ENCODE results near the gene ATP4A.

The ATP4A gene

GRCh38 chr19:35521124-35521743 is 42.2 kb downstream of the ATP4A start:
- Histone ChIP-seq H3K27me3 (ENCODE audit: insufficient read depth, low read length) (peaks cover 18% of the 10 kb centered on the region), H2AFZ (ENCODE audit: low read depth, low read length) (no peak overlapping the region), H3K9me3 (ENCODE audit: low read length) (no peaks in the 10 kb centered on the region), H3K36me3 (ENCODE audit: insufficient read depth, low read length) (no peaks in the 10 kb centered on the region), H3K4me1 (ENCODE audit: insufficient read depth, low read length) (peaks cover 8% of the 10 kb centered on the region), H3K4me3 (ENCODE audit: low read length) (no peak overlapping the region)

GRCh38 chr19:35519291-35519690 is 44.2 kb downstream of the ATP4A start:
- no peak overlapping the region for H3K4me3 ChIP-seq (ENCODE audit: low read length)

GRCh38 chr19:35518313-35518712 is 45.1 kb downstream of the ATP4A start:
- Histone ChIP-seq H3K27me3 (ENCODE audit: insufficient read depth, low read length) (peaks cover 18% of the 10 kb centered on the region), H3K36me3 (ENCODE audit: insufficient read depth, low read length) (no peaks in the 10 kb centered on the region), H2AFZ (ENCODE audit: low read depth, low read length) (no peak overlapping the region), H3K4me1 (ENCODE audit: insufficient read depth, low read length) (no peaks in the 10 kb centered on the region), H3K9me3 (ENCODE audit: low read length) (no peaks in the 10 kb centered on the region), H3K4me3 (ENCODE audit: low read length) (no peak overlapping the region)

More at GRCh38 chr19:35519291-35519690, 44.2 kb downstream of the ATP4A start:
- Histone ChIP-seq H3K4me1 (ENCODE audit: insufficient read depth, low read length) (peaks cover 3% of the 10 kb centered on the region), H3K36me3 (ENCODE audit: insufficient read depth, low read length) (no peaks in the 10 kb centered on the region), H3K9me3 (ENCODE audit: low read length) (no peaks in the 10 kb centered on the region), H3K27me3 (ENCODE audit: insufficient read depth, low read length) (peaks cover 13% of the 10 kb centered on the region), H2AFZ (ENCODE audit: low read depth, low read length) (no peak overlapping the region)

- Histone ChIP-seq H3K4me3 (ENCODE audit: low read length) (no peak overlapping the region), H2AFZ (ENCODE audit: low read depth, low read length) (no peak overlapping the region), H3K36me3 (ENCODE audit: insufficient read depth, low read length) (no peaks in the 10 kb centered on the region), H3K9me3 (ENCODE audit: low read length) (no peaks in the 10 kb centered on the region), H3K4me1 (ENCODE audit: insufficient read depth, low read length) (no peaks in the 10 kb centered on the region), H3K27me3 (ENCODE audit: insufficient read depth, low read length) (peaks cover 28% of the 10 kb centered on the region)
Measured at GRCh38 chr19:35517342-35517741, 46.1 kb downstream of the ATP4A start.

GRCh38 chr19:35516310-35516709 is 47.1 kb downstream of the ATP4A start:
- no peak overlapping the region for H3K4me3 ChIP-seq (ENCODE audit: low read length)
- peaks cover 33% of the 10 kb centered on the region for H3K27me3 ChIP-seq (ENCODE audit: insufficient read depth, low read length)
- H3K9me3 ChIP-seq (ENCODE audit: low read length): no peaks in the 10 kb centered on the region
- H3K4me1 ChIP-seq (ENCODE audit: insufficient read depth, low read length): no peaks in the 10 kb centered on the region
- no peaks in the 10 kb centered on the region for H3K36me3 ChIP-seq (ENCODE audit: insufficient read depth, low read length)
- H2AFZ ChIP-seq (ENCODE audit: low read depth, low read length): no peak overlapping the region

- Histone ChIP-seq H3K4me3 (ENCODE audit: low read length) (no peak overlapping the region), H2AFZ (ENCODE audit: low read depth, low read length) (no peak overlapping the region), H3K4me1 (ENCODE audit: insufficient read depth, low read length) (no peaks in the 10 kb centered on the region), H3K36me3 (ENCODE audit: insufficient read depth, low read length) (no peaks in the 10 kb centered on the region), H3K9me3 (ENCODE audit: low read length) (no peaks in the 10 kb centered on the region), H3K27me3 (ENCODE audit: insufficient read depth, low read length) (peaks cover 50% of the 10 kb centered on the region)
Measured at GRCh38 chr19:35514282-35514809, 49.1 kb downstream of the ATP4A start.

- no peaks in the 10 kb centered on the region for H3K9me3 ChIP-seq (ENCODE audit: low read length)
- no peak within 1 kb of the TSS for H2AFZ ChIP-seq (ENCODE audit: low read depth, low read length)
- peaks cover 50% of the 10 kb centered on the region for H3K27me3 ChIP-seq (ENCODE audit: insufficient read depth, low read length)
- no peaks in the 10 kb centered on the region for H3K4me1 ChIP-seq (ENCODE audit: insufficient read depth, low read length)
- no peak within 1 kb of the TSS for H3K4me3 ChIP-seq (ENCODE audit: low read length)
- no peaks in the 10 kb centered on the region for H3K36me3 ChIP-seq (ENCODE audit: insufficient read depth, low read length)
Measured at GRCh38 chr19:35513628-35514281, 49.7 kb downstream of the ATP4A start, which contains the start of gene DMKN. TSS of gene DMKN (minus strand) at chr19:35513649. CDS start at chr19:35513475, 174 bp downstream.

GRCh38 chr19:35512831-35513627 is 50.4 kb downstream of the ATP4A start:
- Histone ChIP-seq H3K4me3 (ENCODE audit: low read length) (no peak overlapping the region), H3K4me1 (ENCODE audit: insufficient read depth, low read length) (no peaks in the 10 kb centered on the region), H3K9me3 (ENCODE audit: low read length) (no peaks in the 10 kb centered on the region), H2AFZ (ENCODE audit: low read depth, low read length) (no peak overlapping the region), H3K36me3 (ENCODE audit: insufficient read depth, low read length) (no peaks in the 10 kb centered on the region), H3K27me3 (ENCODE audit: insufficient read depth, low read length) (peaks cover 56% of the 10 kb centered on the region)

GRCh38 chr19:35511337-35511736 is 52.1 kb downstream of the ATP4A start:
- Histone ChIP-seq H2AFZ (ENCODE audit: low read depth, low read length) (no peak overlapping the region), H3K4me3 (ENCODE audit: low read length) (no peak overlapping the region), H3K36me3 (ENCODE audit: insufficient read depth, low read length) (no peaks in the 10 kb centered on the region), H3K4me1 (ENCODE audit: insufficient read depth, low read length) (no peaks in the 10 kb centered on the region), H3K27me3 (ENCODE audit: insufficient read depth, low read length) (peaks cover 70% of the 10 kb centered on the region), H3K9me3 (ENCODE audit: low read length) (no peaks in the 10 kb centered on the region)

GRCh38 chr19:35510626-35510964 is 52.9 kb downstream of the ATP4A start:
- no peak overlapping the region for H2AFZ ChIP-seq (ENCODE audit: low read depth, low read length)
- peaks cover 76% of the 10 kb centered on the region for H3K27me3 ChIP-seq (ENCODE audit: insufficient read depth, low read length)
- no peaks in the 10 kb centered on the region for H3K9me3 ChIP-seq (ENCODE audit: low read length)
- no peaks in the 10 kb centered on the region for H3K36me3 ChIP-seq (ENCODE audit: insufficient read depth, low read length)
- no peak overlapping the region for H3K4me3 ChIP-seq (ENCODE audit: low read length)
- H3K4me1 ChIP-seq (ENCODE audit: insufficient read depth, low read length): no peaks in the 10 kb centered on the region

GRCh38 chr19:35509861-35510625 is 53.4 kb downstream of the ATP4A start:
- H3K4me1 ChIP-seq (ENCODE audit: insufficient read depth, low read length): no peaks in the 10 kb centered on the region
- H3K36me3 ChIP-seq (ENCODE audit: insufficient read depth, low read length): no peaks in the 10 kb centered on the region
- H3K9me3 ChIP-seq (ENCODE audit: low read length): no peaks in the 10 kb centered on the region
- peaks cover 82% of the 10 kb centered on the region for H3K27me3 ChIP-seq (ENCODE audit: insufficient read depth, low read length)
- no peak overlapping the region for H2AFZ ChIP-seq (ENCODE audit: low read depth, low read length)
- no peak overlapping the region for H3K4me3 ChIP-seq (ENCODE audit: low read length)

- Histone ChIP-seq H3K4me1 (ENCODE audit: insufficient read depth, low read length) (no peaks in the 10 kb centered on the region), H3K9me3 (ENCODE audit: low read length) (no peaks in the 10 kb centered on the region), H2AFZ (ENCODE audit: low read depth, low read length) (no peak overlapping the region), H3K36me3 (ENCODE audit: insufficient read depth, low read length) (no peaks in the 10 kb centered on the region), H3K4me3 (ENCODE audit: low read length) (no peak overlapping the region), H3K27me3 (ENCODE audit: insufficient read depth, low read length) (peaks cover 77% of the 10 kb centered on the region)
Measured at GRCh38 chr19:35509018-35509652, 54.3 kb downstream of the ATP4A start.
